GM12878 (cell line): ENCODE measurements around the gene TRIM22.
"Not testable (repeated sequence)": the region's sequence is repeated elsewhere in the genome, so short reads cannot be mapped to it uniquely, and the experiment has no call there.

Source experiments
- BRCA1 ChIP-seq: IDR thresholded peaks from 2 replicates; pipeline ENCODE4 v1.6.1; 2011; ENCODE audit warnings: low read depth, low read length, improper control_type of control experiment
- EZH2 ChIP-seq: IDR thresholded peaks from 2 replicates; pipeline ENCODE4 v1.6.1; 2012; ENCODE audit warnings: low read depth, mild to moderate bottlenecking, control low read depth, inconsistent platforms, low read length, borderline replicate concordance; ENCODE audit not compliant: control insufficient read depth
- IRF3 ChIP-seq: fragments of 450-650 bp; IDR thresholded peaks from 2 replicates; pipeline ENCODE4 v1.6.1; 2014; ENCODE audit warnings: mild to moderate bottlenecking
- MYC ChIP-seq: IDR thresholded peaks from 2 replicates; pipeline ENCODE4 v1.6.1; 2011; ENCODE audit warnings: mild to moderate bottlenecking, low read length, moderate library complexity, inconsistent platforms; ENCODE audit not compliant: insufficient read depth, insufficient replicate concordance, insufficient read length, severe bottlenecking
- NR2F1 ChIP-seq: fragments of 450-650 bp; conservative IDR thresholded peaks from 2 replicates; pipeline ENCODE4 v1.6.1; 2017; ENCODE audit warnings: mild to moderate bottlenecking
- PAX5 ChIP-seq: IDR thresholded peaks from 2 replicates; pipeline ENCODE4 v1.6.1; 2011; ENCODE audit warnings: low read depth, low read length, borderline replicate concordance
- POLR2AphosphoS5 ChIP-seq: IDR thresholded peaks from 2 replicates; pipeline ENCODE4 v1.6.1; 2011; ENCODE audit warnings: mild to moderate bottlenecking, low read length, inconsistent platforms
- RCOR1 ChIP-seq: conservative IDR thresholded peaks from 2 replicates; pipeline ENCODE4 v1.6.1; 2012; ENCODE audit warnings: low read depth, low read length, improper control_type of control experiment
- RELB ChIP-seq: fragments of 450-650 bp; IDR thresholded peaks from 2 replicates; pipeline ENCODE4 v1.6.1; 2017; ENCODE audit warnings: low read depth, mild to moderate bottlenecking, moderate library complexity
- RFX5 ChIP-seq: IDR thresholded peaks from 2 replicates; pipeline ENCODE4 v1.6.1; 2011; ENCODE audit warnings: low read depth, low read length, improper control_type of control experiment
- SREBF2 ChIP-seq: IDR thresholded peaks from 2 replicates; pipeline ENCODE4 v1.6.1; 2012; ENCODE audit warnings: mild to moderate bottlenecking, low read length
- USF2 ChIP-seq: IDR thresholded peaks from 2 replicates; pipeline ENCODE4 v1.6.1; 2011; ENCODE audit warnings: low read depth, low read length, improper control_type of control experiment, borderline replicate concordance
- ZNF384 ChIP-seq: IDR thresholded peaks from 2 replicates; pipeline ENCODE4 v1.6.1; 2012; ENCODE audit warnings: low read depth, mild to moderate bottlenecking, low read length, improper control_type of control experiment, borderline replicate concordance
- TF ChIP-seq, protein P1 (sequence below): fragments of 450-650 bp; IDR thresholded peaks from 2 replicates; pipeline ENCODE4 v1.6.1; 2017; ENCODE audit warnings: antibody characterized with exemption, mild to moderate bottlenecking, moderate library complexity

DNA sequence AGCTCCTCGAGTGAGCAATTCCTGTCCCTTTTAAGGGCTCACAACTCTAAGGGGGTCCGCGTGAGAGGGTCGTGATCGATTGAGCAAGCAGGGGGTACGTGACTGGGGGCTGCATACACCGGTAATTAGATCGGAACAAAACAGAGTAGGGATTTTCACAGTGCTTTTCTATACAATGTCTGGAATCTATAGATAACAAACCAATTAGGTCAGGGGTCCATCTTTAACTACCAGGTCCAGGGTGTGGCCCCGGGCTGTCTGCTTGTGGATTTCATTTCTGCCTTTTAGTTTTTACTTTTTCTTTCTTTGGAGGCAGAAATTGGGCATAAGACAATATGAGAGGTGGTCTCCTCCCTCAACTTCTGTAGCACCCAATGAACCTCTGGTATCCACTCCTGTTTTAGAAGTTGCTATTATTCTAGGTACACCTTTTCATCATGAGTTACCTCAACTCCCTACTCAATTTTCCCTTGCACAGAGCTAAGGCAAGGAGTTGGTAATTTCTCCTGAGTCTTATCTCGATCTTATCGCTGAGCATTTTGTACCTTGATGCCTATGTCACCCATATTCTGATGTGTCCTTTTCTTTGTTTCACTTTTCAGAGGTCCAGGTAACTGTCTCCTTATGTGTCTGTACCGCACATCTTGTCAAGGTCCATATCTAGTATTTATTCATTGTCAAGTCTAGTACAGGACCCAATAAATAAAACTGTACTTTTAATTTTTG, 1.8 kb downstream of the TRIM22 start:
- TF ChIP-seq RFX5, RELB, RCOR1, MYC, IRF3, PAX5, USF2, BRCA1, POLR2AphosphoS5, ZNF384, SREBF2, NR2F1, EZH2: not testable (repeated sequence)
- TF ChIP-seq, protein P1, sequence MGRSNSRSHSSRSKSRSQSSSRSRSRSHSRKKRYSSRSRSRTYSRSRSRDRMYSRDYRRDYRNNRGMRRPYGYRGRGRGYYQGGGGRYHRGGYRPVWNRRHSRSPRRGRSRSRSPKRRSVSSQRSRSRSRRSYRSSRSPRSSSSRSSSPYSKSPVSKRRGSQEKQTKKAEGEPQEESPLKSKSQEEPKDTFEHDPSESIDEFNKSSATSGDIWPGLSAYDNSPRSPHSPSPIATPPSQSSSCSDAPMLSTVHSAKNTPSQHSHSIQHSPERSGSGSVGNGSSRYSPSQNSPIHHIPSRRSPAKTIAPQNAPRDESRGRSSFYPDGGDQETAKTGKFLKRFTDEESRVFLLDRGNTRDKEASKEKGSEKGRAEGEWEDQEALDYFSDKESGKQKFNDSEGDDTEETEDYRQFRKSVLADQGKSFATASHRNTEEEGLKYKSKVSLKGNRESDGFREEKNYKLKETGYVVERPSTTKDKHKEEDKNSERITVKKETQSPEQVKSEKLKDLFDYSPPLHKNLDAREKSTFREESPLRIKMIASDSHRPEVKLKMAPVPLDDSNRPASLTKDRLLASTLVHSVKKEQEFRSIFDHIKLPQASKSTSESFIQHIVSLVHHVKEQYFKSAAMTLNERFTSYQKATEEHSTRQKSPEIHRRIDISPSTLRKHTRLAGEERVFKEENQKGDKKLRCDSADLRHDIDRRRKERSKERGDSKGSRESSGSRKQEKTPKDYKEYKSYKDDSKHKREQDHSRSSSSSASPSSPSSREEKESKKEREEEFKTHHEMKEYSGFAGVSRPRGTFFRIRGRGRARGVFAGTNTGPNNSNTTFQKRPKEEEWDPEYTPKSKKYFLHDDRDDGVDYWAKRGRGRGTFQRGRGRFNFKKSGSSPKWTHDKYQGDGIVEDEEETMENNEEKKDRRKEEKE = not testable (repeated sequence)
